IMR-90 (cell line): ENCODE results near the gene CLMP. TPM values are rescaled to one million over a fixed set of nuclear protein-coding genes. Genes with fewer than 3 reads are reported as not detected.

Source experiments
- ATAC-seq: fragments of 200-7000 bp; cut with Tn5 transposase; 2 replicates; pipeline ENCODE4 v1.9.1; 2020; ENCODE audit warnings: low read depth, mild to moderate bottlenecking, moderate library complexity
- BruUV-seq: library from RNA; stranded (reverse); fragments of 400-500 nt; replicated peaks from 2 replicates; lab custom pipeline; 2021; lab: Mats Ljungman, UMichigan
- CTCF ChIA-PET: fragments of 300-600 bp; formaldehyde crosslinking; extraction: SDS; loops from one replicate; lab custom pipeline; 2021; ENCODE audit warnings: antibody characterized with exemption; lab: Yijun Ruan, JAX
- POLR2A ChIA-PET: fragments of 300-600 bp; sonication (Branson Sonifier 250); formaldehyde crosslinking; loops from one replicate; lab custom pipeline; 2022; ENCODE audit warnings: antibody characterized with exemption; ENCODE audit not compliant: unreplicated experiment; lab: Charles Lee
- DNase-seq: peaks from one replicate; pipeline ENCODE4 v3.0.0; 2013
- H2AFZ ChIP-seq: replicated peaks from 2 replicates; pipeline ENCODE3; 2013; ENCODE audit warnings: low read length, mild to moderate bottlenecking; ENCODE audit not compliant: poor library complexity
- H2AK5ac ChIP-seq: 2 replicates; pipeline ENCODE4 v1.6.1; 2013; ENCODE audit warnings: low read depth, low read length, inconsistent platforms
- H2AK9ac ChIP-seq: replicated peaks from 2 replicates; pipeline ENCODE3; 2013; ENCODE audit warnings: mild to moderate bottlenecking, low read depth, low read length, moderate library complexity; ENCODE audit not compliant: poor library complexity
- H2BK120ac ChIP-seq: 2 replicates; pipeline ENCODE4 v1.6.1; 2013; ENCODE audit warnings: low read depth, low read length, inconsistent platforms
- H2BK15ac ChIP-seq: 3 replicates; pipeline ENCODE4 v1.6.1; 2013; ENCODE audit warnings: low read depth, low read length, inconsistent platforms
- H2BK20ac ChIP-seq: 2 replicates; pipeline ENCODE4 v1.6.1; 2013; ENCODE audit warnings: low read depth, mild to moderate bottlenecking, inconsistent platforms, low read length, moderate library complexity
- H2BK5ac ChIP-seq: 2 replicates; pipeline ENCODE4 v1.6.1; 2013; ENCODE audit warnings: mild to moderate bottlenecking, low read depth, low read length, inconsistent platforms; ENCODE audit not compliant: poor library complexity, severe bottlenecking
- H3K14ac ChIP-seq: replicated peaks from 2 replicates; pipeline ENCODE4 v1.6.1; 2013; ENCODE audit warnings: low read depth, low read length, inconsistent platforms
- H3K18ac ChIP-seq: 2 replicates; pipeline ENCODE4 v1.6.1; 2013; ENCODE audit warnings: low read depth, low read length, control low read depth
- H3K23ac ChIP-seq: 2 replicates; pipeline ENCODE4 v1.6.1; 2013; ENCODE audit warnings: low read depth, low read length, inconsistent platforms
- H3K27ac ChIP-seq: 2 replicates; pipeline ENCODE4 v1.5.1; 2013; ENCODE audit warnings: mild to moderate bottlenecking, control low read depth, low read length; ENCODE audit not compliant: insufficient read depth
- H3K27me3 ChIP-seq: 2 replicates; pipeline ENCODE4 v1.6.1; 2013; ENCODE audit warnings: low read length; ENCODE audit not compliant: control insufficient read depth, insufficient read depth
- H3K36me3 ChIP-seq: 2 replicates; pipeline ENCODE4 v1.6.1; 2013; ENCODE audit warnings: low read length, mixed read lengths; ENCODE audit not compliant: control insufficient read depth, insufficient read depth
- H3K4ac ChIP-seq: 2 replicates; pipeline ENCODE4 v1.6.1; 2013; ENCODE audit warnings: low read depth, low read length, inconsistent platforms
- H3K4me1 ChIP-seq: 2 replicates; pipeline ENCODE4 v1.6.1; 2013; ENCODE audit warnings: low read length, mixed read lengths; ENCODE audit not compliant: control insufficient read depth, insufficient read depth
- H3K4me2 ChIP-seq: 2 replicates; pipeline ENCODE4 v1.6.1; 2013; ENCODE audit warnings: low read depth, mild to moderate bottlenecking, control low read depth, low read length, moderate library complexity
- H3K4me3 ChIP-seq: 2 replicates; pipeline ENCODE4 v1.5.1; 2013; ENCODE audit warnings: low read depth, mild to moderate bottlenecking, control low read depth, low read length, moderate library complexity; ENCODE audit not compliant: insufficient read depth
- H3K56ac ChIP-seq: 2 replicates; pipeline ENCODE4 v1.6.1; 2013; ENCODE audit warnings: low read length, inconsistent platforms; ENCODE audit not compliant: insufficient read depth; ENCODE audit errors: extremely low read depth
- H3K79me1 ChIP-seq, 2 experiments: 2 replicates each; pipeline ENCODE4 v1.6.1; 2013; ENCODE audit warnings: low read length in 2 of 2, inconsistent platforms in 1 of 2, low read depth in 1 of 2
- H3K9ac ChIP-seq: 2 replicates; pipeline ENCODE4 v1.6.1; 2013; ENCODE audit warnings: low read depth, low read length, control low read depth
- H3K9me1 ChIP-seq: 2 replicates; pipeline ENCODE4 v1.6.1; 2013; ENCODE audit warnings: low read length, inconsistent platforms; ENCODE audit not compliant: insufficient read depth
- H3K9me3 ChIP-seq: 2 replicates; pipeline ENCODE4 v1.6.1; 2013; ENCODE audit warnings: low read length; ENCODE audit not compliant: control insufficient read depth, insufficient read depth
- H4K20me1 ChIP-seq: 2 replicates; pipeline ENCODE4 v1.6.1; 2013; ENCODE audit warnings: low read length, inconsistent platforms; ENCODE audit not compliant: insufficient read depth
- H4K5ac ChIP-seq: 2 replicates; pipeline ENCODE4 v1.6.1; 2013; ENCODE audit warnings: mild to moderate bottlenecking, low read depth, low read length, control low read depth
- H4K8ac ChIP-seq, 2 experiments: 2 replicates each; pipeline ENCODE4 v1.6.1; 2013; ENCODE audit warnings: low read depth in 2 of 2, low read length in 2 of 2, control low read depth in 1 of 2, inconsistent platforms in 1 of 2
- H4K91ac ChIP-seq: 2 replicates; pipeline ENCODE4 v1.6.1; 2013; ENCODE audit warnings: low read depth, low read length, inconsistent platforms; ENCODE audit not compliant: insufficient read depth
- BHLHE40 ChIP-seq: fragments of 150-350 bp; IDR thresholded peaks from 2 replicates; pipeline ENCODE4 v1.6.1; 2016; ENCODE audit warnings: mild to moderate bottlenecking, low read depth, low read length
- CEBPB ChIP-seq: IDR thresholded peaks from 2 replicates; pipeline ENCODE4 v1.6.1; 2012; ENCODE audit warnings: low read depth, low read length, improper control_type of control experiment
- CHD1 ChIP-seq: IDR thresholded peaks from 2 replicates; pipeline ENCODE4 v1.6.1; 2012; ENCODE audit warnings: low read depth, low read length, improper control_type of control experiment
- MAFK ChIP-seq: IDR thresholded peaks from 2 replicates; pipeline ENCODE4 v1.6.1; 2012; ENCODE audit warnings: low read depth, low read length, improper control_type of control experiment
- MAZ ChIP-seq: IDR thresholded peaks from 2 replicates; pipeline ENCODE4 v1.6.1; 2012; ENCODE audit warnings: low read depth, mild to moderate bottlenecking, low read length, improper control_type of control experiment, moderate library complexity, borderline replicate concordance
- MXI1 ChIP-seq: IDR thresholded peaks from 2 replicates; pipeline ENCODE4 v1.6.1; 2012; ENCODE audit warnings: low read depth, mild to moderate bottlenecking, low read length, moderate library complexity, borderline replicate concordance
- NFE2L2 ChIP-seq: fragments of 150-350 bp; IDR thresholded peaks from 2 replicates; pipeline ENCODE4 v1.6.1; 2016; ENCODE audit warnings: low read depth, mild to moderate bottlenecking, low read length
- POLR2A ChIP-seq: IDR thresholded peaks from 2 replicates; pipeline ENCODE4 v1.6.1; 2012; ENCODE audit warnings: mild to moderate bottlenecking, low read depth, low read length
- RAD21 ChIP-seq: IDR thresholded peaks from 2 replicates; pipeline ENCODE4 v1.6.1; 2012; ENCODE audit warnings: low read length, improper control_type of control experiment
- RCOR1 ChIP-seq: IDR thresholded peaks from 2 replicates; pipeline ENCODE4 v1.6.1; 2012; ENCODE audit warnings: mild to moderate bottlenecking, low read length, improper control_type of control experiment; ENCODE audit not compliant: insufficient replicate concordance
- RFX5 ChIP-seq: IDR thresholded peaks from 2 replicates; pipeline ENCODE4 v1.8.0; 2012; ENCODE audit warnings: low read depth, mild to moderate bottlenecking, low read length, moderate library complexity
- SMC3 ChIP-seq: fragments of 150-350 bp; IDR thresholded peaks from 2 replicates; pipeline ENCODE4 v1.6.1; 2016; ENCODE audit warnings: low read depth, mild to moderate bottlenecking, antibody characterized with exemption, low read length, moderate library complexity
- WGBS, 2 experiments: methylation state at CpG; one replicate each; pipeline versions ENCODE4 v1.1.5 to v1.1.7; 2013; ENCODE audit warnings: missing lambda C conversion rate in 2 of 2; ENCODE audit not compliant: insufficient read length in 1 of 2; ENCODE audit errors: extremely low coverage in 2 of 2; 5-methylcytosine and 5-hydroxymethylcytosine counted together
- dilution Hi-C: fragments of 300-500 bp; cut with HindIII; formaldehyde crosslinking; loops from one replicate; pipeline ENCODE4 v1.14.3; 2018; ENCODE audit warnings: low sequenced_read_pairs; ENCODE audit not compliant: unreplicated experiment
- in situ Hi-C: fragments of 300-500 bp; cut with MboI; formaldehyde crosslinking; loops from 3 replicates; pipeline ENCODE4 v1.14.3; 2019; ENCODE audit warnings: low sequenced_read_pairs, inconsistent platforms, mixed read lengths
- intact Hi-C: fragments of 100-400 bp; cut with micrococcal nuclease; formaldehyde crosslinking; loops from 2 replicates; pipeline ENCODE4 v1.10.0; 2022
- polyA plus RNA-seq, 3 experiments: library from polyadenylated mRNA; depleted of rRNA; stranded (reverse); fragments of >200 nt; gene quantifications; 2 replicates each; pipeline ENCODE4 v1.2.3, GENCODE V29; 2012; ENCODE audit warnings: low replicate concordance in 1 of 3
- total RNA-seq: library from RNA; depleted of rRNA; stranded (reverse); fragments of >200 nt; gene quantifications from 2 replicates; pipeline ENCODE4 v1.2.3, GENCODE V29; 2012
- TF ChIP-seq, protein P1 (sequence below): fragments of 150-350 bp; IDR thresholded peaks from 2 replicates; pipeline ENCODE4 v1.6.1; 2017; ENCODE audit warnings: mild to moderate bottlenecking, antibody characterized with exemption, low read length, low read depth
- TF ChIP-seq, protein P2 (sequence below): conservative IDR thresholded peaks from 2 replicates; pipeline ENCODE4 v1.5.1; 2012; ENCODE audit warnings: mild to moderate bottlenecking, low read depth, low read length, improper control_type of control experiment
- TF ChIP-seq, protein P3 (sequence below): fragments of 150-350 bp; IDR thresholded peaks from 2 replicates; pipeline ENCODE4 v1.6.1; 2016; ENCODE audit warnings: low read depth, mild to moderate bottlenecking, low read length, moderate library complexity, borderline replicate concordance

CLMP gene
- total and polyA plus RNA-seq, 2 of the 4 experiments (the other 2 are of a cell fraction): 54.7 to 95.7 TPM

DNA sequence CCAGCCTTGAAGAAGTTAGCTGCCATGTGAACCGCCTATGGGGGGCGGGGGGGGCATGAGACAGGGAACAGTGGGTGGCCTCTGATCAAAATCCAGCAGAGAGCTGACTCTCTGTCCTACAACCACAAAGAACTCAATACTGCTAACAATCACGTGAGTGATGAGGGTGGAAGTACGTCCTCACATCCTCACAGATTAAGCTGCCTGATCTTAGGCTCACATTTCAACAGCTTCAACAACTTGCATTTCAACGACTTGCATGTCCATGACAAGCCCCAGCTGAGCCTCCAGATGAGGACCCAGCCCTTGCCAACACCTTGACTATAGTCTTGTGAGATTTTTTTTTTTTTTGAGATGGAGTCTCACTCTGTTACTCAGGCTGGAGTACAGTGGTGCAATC is 51.6 kb downstream of the CLMP start:
- H3K27ac ChIP-seq: no peak overlapping the region
- peaks cover 40% of the 10 kb centered on the region for H3K36me3 ChIP-seq
- no peak overlapping the region for H3K4me2 ChIP-seq
- no CpG with 5 or more reads among the region's 5 CpGs for WGBS, 2 experiments
- H3K18ac ChIP-seq: no peak overlapping the region
- H3K9ac ChIP-seq: no peak overlapping the region
- peaks cover 20% of the 10 kb centered on the region for H4K20me1 ChIP-seq
- no peak overlapping the region for H3K14ac ChIP-seq
- no peak overlapping the region for H2AFZ ChIP-seq
- no peak overlapping the region for H2BK120ac ChIP-seq
- in situ Hi-C loops: no loop called here
- H3K4me1 ChIP-seq: peaks cover 17% of the 10 kb centered on the region
- TF ChIP-seq CHD1 (no peak), RCOR1 (no peak), POLR2A (no peak), RFX5 (no peak), SMC3 (no peak), MAZ (no peak), CEBPB (no peak), MXI1 (no peak), MAFK (no peak), RAD21 (no peak), NFE2L2 (no peak), BHLHE40 (no peak)
- TF ChIP-seq, protein P1, sequence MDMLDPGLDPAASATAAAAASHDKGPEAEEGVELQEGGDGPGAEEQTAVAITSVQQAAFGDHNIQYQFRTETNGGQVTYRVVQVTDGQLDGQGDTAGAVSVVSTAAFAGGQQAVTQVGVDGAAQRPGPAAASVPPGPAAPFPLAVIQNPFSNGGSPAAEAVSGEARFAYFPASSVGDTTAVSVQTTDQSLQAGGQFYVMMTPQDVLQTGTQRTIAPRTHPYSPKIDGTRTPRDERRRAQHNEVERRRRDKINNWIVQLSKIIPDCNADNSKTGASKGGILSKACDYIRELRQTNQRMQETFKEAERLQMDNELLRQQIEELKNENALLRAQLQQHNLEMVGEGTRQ: no peak
- TF ChIP-seq, protein P2, sequence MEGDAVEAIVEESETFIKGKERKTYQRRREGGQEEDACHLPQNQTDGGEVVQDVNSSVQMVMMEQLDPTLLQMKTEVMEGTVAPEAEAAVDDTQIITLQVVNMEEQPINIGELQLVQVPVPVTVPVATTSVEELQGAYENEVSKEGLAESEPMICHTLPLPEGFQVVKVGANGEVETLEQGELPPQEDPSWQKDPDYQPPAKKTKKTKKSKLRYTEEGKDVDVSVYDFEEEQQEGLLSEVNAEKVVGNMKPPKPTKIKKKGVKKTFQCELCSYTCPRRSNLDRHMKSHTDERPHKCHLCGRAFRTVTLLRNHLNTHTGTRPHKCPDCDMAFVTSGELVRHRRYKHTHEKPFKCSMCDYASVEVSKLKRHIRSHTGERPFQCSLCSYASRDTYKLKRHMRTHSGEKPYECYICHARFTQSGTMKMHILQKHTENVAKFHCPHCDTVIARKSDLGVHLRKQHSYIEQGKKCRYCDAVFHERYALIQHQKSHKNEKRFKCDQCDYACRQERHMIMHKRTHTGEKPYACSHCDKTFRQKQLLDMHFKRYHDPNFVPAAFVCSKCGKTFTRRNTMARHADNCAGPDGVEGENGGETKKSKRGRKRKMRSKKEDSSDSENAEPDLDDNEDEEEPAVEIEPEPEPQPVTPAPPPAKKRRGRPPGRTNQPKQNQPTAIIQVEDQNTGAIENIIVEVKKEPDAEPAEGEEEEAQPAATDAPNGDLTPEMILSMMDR: no peak
- TF ChIP-seq, protein P3, sequence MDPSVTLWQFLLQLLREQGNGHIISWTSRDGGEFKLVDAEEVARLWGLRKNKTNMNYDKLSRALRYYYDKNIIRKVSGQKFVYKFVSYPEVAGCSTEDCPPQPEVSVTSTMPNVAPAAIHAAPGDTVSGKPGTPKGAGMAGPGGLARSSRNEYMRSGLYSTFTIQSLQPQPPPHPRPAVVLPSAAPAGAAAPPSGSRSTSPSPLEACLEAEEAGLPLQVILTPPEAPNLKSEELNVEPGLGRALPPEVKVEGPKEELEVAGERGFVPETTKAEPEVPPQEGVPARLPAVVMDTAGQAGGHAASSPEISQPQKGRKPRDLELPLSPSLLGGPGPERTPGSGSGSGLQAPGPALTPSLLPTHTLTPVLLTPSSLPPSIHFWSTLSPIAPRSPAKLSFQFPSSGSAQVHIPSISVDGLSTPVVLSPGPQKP: no peak
- H2BK5ac ChIP-seq: no peak overlapping the region
- H3K4me3 ChIP-seq: no peak overlapping the region
- intact Hi-C loops: no loop called here
- no peak overlapping the region for H2AK9ac ChIP-seq
- no peak overlapping the region for H4K8ac ChIP-seq
- no peak overlapping the region for H3K4ac ChIP-seq
- no peaks in the 10 kb centered on the region for H3K9me3 ChIP-seq
- 0 out of 2 replicates have a peak overlapping the region, but pooled peaks have one; percentile 5 for H4K91ac ChIP-seq
- BruUV-seq: no TSS peak
- H3K27me3 ChIP-seq: no peaks in the 10 kb centered on the region
- ATAC-seq (no peak), DNase-seq (no peak)
- POLR2A ChIA-PET: interaction anchor here (0.6 to 1.1 kb wide), 2 partner anchors 23 to 81 kb away, joined by 5 read pairs; partner anchors contain the start of gene HSPA8
- H4K5ac ChIP-seq: no peak overlapping the region
- H3K79me1 ChIP-seq: peaks cover 33 to 78% of the 10 kb centered on the region in 2 experiments
- H3K9me1 ChIP-seq: peaks cover 39% of the 10 kb centered on the region
- dilution Hi-C loops: no loop called here
- H3K56ac ChIP-seq: no peak overlapping the region
- CTCF ChIA-PET: interaction anchor here (0.6 to 1.5 kb wide), 2 partner anchors 36 to 118 kb away, joined by 5 read pairs; no protein-coding TSS in a partner anchor
- H2AK5ac ChIP-seq: peak overlapping the region; percentile 43; the same call in 1 of the 2 replicates
- H2BK15ac ChIP-seq: no peak overlapping the region
- no peak overlapping the region; the same call in 1 of the 2 replicates for H2BK20ac ChIP-seq
- no peak overlapping the region; the same call in 1 of the 2 replicates for H3K23ac ChIP-seq
